Left ventricle myocardium superior (tissue), 1 donor: ENCODE results near the gene GAGE1. TPM values are rescaled to one million over a fixed set of nuclear protein-coding genes. Genes with fewer than 3 reads are reported as not detected.

Experiments
- total RNA-seq: library from RNA; stranded (reverse); fragmentation: NEBNext Ultra II Directional; extraction: Animal tissue kit (Norgen Biotek cat#: 25700); gene quantifications from one replicate; pipeline ENCODE4 v1.2.1, GENCODE V29; 2021
- donor health status: DM: no; HTN: yes; CAD: no; lungs with severe emphysema.

GAGE1 gene
- total RNA-seq, 1 donor from 2014 or later, result not detected

Other genes with a start within 250 kb of the GAGE1 start
- not detected for gene GAGE12C, start 66.8 kb upstream of the GAGE1 start, total RNA-seq
- gene GAGE12D, start 57.3 kb upstream of the GAGE1 start, total RNA-seq, result not detected
- not detected for gene GAGE12E, start 47.7 kb upstream of the GAGE1 start, total RNA-seq
- not detected for gene GAGE12F, start 38.2 kb upstream of the GAGE1 start, total RNA-seq
- not detected for gene GAGE12G, start 28.6 kb upstream of the GAGE1 start, total RNA-seq
- gene GAGE12H, start 19.1 kb upstream of the GAGE1 start, total RNA-seq, result not detected
- not detected for gene GAGE2A, start 9.5 kb upstream of the GAGE1 start, total RNA-seq
- not detected for gene PAGE1, start 97.0 kb downstream of the GAGE1 start, total RNA-seq
- not detected for gene PAGE4, start 230.3 kb downstream of the GAGE1 start, total RNA-seq